Left lung (tissue), 10 donors: ENCODE measurements around the gene SPATA3. TPM values are rescaled to one million over a fixed set of nuclear protein-coding genes. Genes with fewer than 3 reads are reported as not detected.
A peak's percentile ranks its signal among the peaks of the same experiment; 100 is the strongest.

Experiments
- ATAC-seq: fragments of 200-7000 bp; cut with Tn5 transposase; one replicate; pipeline ENCODE4 v1.9.1; 2020; ENCODE audit warnings: moderate library complexity
- DNase-seq, 4 donors: peaks; one replicate each; pipeline ENCODE4 v3.0.0-alpha.2; 2013 to 2020
- H3K27ac ChIP-seq, 2 donors: fragments of 200-600 bp; sonication (generic) in 1 of 2; one replicate each; pipeline versions ENCODE4 v1.5.0 to v1.8.0; 2020 to 2021
- H3K27me3 ChIP-seq, 2 donors: fragments of 200-600 bp; sonication (generic) in 1 of 2; one replicate each; pipeline versions ENCODE4 v1.5.0 to v1.8.0; 2020 to 2021
- H3K36me3 ChIP-seq, 2 donors: fragments of 200-600 bp; sonication (generic) in 1 of 2; one replicate each; pipeline versions ENCODE4 v1.5.0 to v1.8.0; 2020 to 2021
- H3K4me1 ChIP-seq, 2 donors: fragments of 200-600 bp; one replicate each; pipeline ENCODE4 v1.8.0; 2021
- H3K4me3 ChIP-seq, 2 donors: fragments of 200-600 bp; sonication (generic) in 1 of 2; one replicate each; pipeline versions ENCODE4 v1.5.0 to v1.8.0; 2020 to 2021; ENCODE audit warnings: mild to moderate bottlenecking in 1 of 2
- H3K9me3 ChIP-seq, 2 donors: fragments of 200-600 bp; sonication (generic) in 1 of 2; one replicate each; pipeline versions ENCODE4 v1.5.0 to v1.8.0; 2020 to 2021
- intact Hi-C, 2 donors: fragments of 100-400 bp; cut with DNase I; formaldehyde crosslinking; loops; one replicate each; pipeline versions ENCODE4 v1.11.2 to v1.14.2; 2022
- polyA plus RNA-seq, 6 donors: library from polyadenylated mRNA; unstranded; fragments of 120-200 nt; gene quantifications; one replicate each; pipeline ENCODE4 v1.2.1, GENCODE V29; 2013; ENCODE audit not compliant: insufficient read length in 6 of 6
- total RNA-seq, 2 donors: library from RNA; stranded (reverse); fragmentation: NEBNext Ultra II Directional; extraction: Animal tissue kit (Norgen Biotek cat#: 25700); gene quantifications; one replicate each; pipeline ENCODE4 v1.2.1, GENCODE V29; 2021
- TF ChIP-seq, protein P1 (sequence below), 2 donors: fragments of 200-600 bp; sonication (generic) in 1 of 2; IDR thresholded peaks; one replicate each; pipeline versions ENCODE4 v1.5.0 to v1.8.0; 2021; ENCODE audit warnings: antibody characterized with exemption in 2 of 2
- donor health status: DM: no; HTN: yes; CAD: no.
- donor health status: DM: no; HTN: no; CAD: no.

The SPATA3 gene
- total and polyA plus RNA-seq, 8 donors = 0.16 TPM; not detected in 7

- ATAC-seq (peak; percentile 86), DNase-seq (peak; percentile 74 to 98 (median 85))
- Histone ChIP-seq H3K4me3 (peak overlapping the region; percentile 50 to 64), H3K4me1 (peaks cover 7 to 16% of the 10 kb centered on the region in 2 donors), H3K36me3 (no peaks in the 10 kb centered on the region), H3K27ac (peak overlapping the region in 1 of 2 donors; percentile 18), H3K27me3 (peaks cover 0 to 41% of the 10 kb centered on the region in 2 donors), H3K9me3 (no peaks in the 10 kb centered on the region)
- TF ChIP-seq, protein P1, sequence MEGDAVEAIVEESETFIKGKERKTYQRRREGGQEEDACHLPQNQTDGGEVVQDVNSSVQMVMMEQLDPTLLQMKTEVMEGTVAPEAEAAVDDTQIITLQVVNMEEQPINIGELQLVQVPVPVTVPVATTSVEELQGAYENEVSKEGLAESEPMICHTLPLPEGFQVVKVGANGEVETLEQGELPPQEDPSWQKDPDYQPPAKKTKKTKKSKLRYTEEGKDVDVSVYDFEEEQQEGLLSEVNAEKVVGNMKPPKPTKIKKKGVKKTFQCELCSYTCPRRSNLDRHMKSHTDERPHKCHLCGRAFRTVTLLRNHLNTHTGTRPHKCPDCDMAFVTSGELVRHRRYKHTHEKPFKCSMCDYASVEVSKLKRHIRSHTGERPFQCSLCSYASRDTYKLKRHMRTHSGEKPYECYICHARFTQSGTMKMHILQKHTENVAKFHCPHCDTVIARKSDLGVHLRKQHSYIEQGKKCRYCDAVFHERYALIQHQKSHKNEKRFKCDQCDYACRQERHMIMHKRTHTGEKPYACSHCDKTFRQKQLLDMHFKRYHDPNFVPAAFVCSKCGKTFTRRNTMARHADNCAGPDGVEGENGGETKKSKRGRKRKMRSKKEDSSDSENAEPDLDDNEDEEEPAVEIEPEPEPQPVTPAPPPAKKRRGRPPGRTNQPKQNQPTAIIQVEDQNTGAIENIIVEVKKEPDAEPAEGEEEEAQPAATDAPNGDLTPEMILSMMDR (IDR thresholded peaks at IDR 0.05) = peak; percentile 92 to 97
- intact Hi-C loops = no loop called here
Measured at GRCh38 chr2:231052494-231053451, 56.9 kb downstream of the SPATA3 start.

GRCh38 chr2:231053846-231054245, 57.9 kb downstream of the SPATA3 start:
- intact Hi-C loops = no loop called here
- Histone ChIP-seq H3K4me1 (peaks cover 12 to 27% of the 10 kb centered on the region in 2 donors), H3K27me3 (peaks cover 0 to 31% of the 10 kb centered on the region in 2 donors), H3K36me3 (no peaks in the 10 kb centered on the region), H3K9me3 (no peaks in the 10 kb centered on the region), H3K27ac (no peak overlapping the region), H3K4me3 (no peak overlapping the region)
- ATAC-seq (no peak), DNase-seq (no peak)
- TF ChIP-seq, protein P1 (IDR thresholded peaks at IDR 0.05) = no peak

DNA sequence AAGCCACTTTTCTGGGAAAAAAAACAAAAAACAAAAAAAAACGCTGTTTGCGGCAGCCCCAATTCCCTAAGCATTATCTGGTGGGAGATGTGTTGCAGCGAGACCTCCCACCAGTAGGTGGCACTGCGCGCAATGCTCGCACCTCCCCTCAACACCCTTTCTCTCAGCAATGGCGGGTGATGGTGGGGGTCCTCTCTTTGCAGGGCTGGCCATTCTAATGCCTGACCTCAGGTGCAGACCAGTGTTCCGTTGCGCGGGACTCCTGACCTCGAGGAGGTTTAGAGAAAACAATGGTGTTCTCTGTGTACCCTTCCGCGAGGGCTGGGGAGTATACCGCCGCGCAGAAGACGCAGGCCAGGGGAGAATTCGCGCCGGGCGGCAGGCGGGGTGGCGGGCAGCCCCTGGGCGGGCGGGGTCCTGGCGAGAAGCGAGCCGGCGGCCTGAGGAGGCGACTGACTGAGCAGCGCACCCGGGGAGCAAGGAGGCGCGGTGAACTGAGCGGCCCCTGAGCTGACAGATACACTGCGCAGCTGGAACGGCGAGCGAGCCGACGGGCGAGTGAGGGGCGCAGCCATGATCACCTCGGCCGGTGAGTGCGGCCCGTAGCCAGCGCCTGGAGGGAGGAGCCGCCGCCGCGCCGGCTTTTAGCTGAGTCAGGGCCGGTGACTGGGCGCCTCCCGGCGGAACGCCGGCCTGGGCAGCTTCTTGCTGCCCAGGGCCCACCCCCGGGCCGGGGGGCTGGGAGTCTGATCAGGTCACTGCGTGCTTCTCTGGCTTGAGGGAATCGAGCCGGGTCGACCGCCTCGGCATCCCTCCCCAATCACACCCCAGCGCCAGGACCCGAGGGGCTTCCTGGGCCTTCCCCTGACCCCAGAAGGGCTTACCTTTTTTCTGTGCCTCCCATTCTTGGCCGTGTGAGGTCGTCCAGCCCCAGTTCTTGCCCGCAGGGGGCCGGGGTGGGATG, 60.8 kb downstream of the SPATA3 start, which contains the start of gene PSMD1:
PSMD1 (plus strand) TSS at position 415 of the 964 bp plus-strand sequence; CDS start at position 574, 159 bp downstream.
- Histone ChIP-seq H3K9me3 (no peaks in the 10 kb centered on the region), H3K4me1 (peaks cover 12 to 47% of the 10 kb centered on the region in 2 donors), H3K27me3 (peaks cover 0 to 9% of the 10 kb centered on the region in 2 donors), H3K36me3 (peaks cover 0 to 6% of the 10 kb centered on the region in 2 donors), H3K27ac (peak within 1 kb of the TSS; percentile 95 to 97), H3K4me3 (peak within 1 kb of the TSS; percentile 93 to 100)
- intact Hi-C loops = no loop called here
- TF ChIP-seq, protein P1 (IDR thresholded peaks at IDR 0.05) = peak; percentile 93 to 97
- DNase-seq (peak; percentile 92 to 98 (median 95)), ATAC-seq (peak; percentile 95)

GRCh38 chr2:231057590-231057989, 61.7 kb downstream of the SPATA3 start:
- DNase-seq = no peak
- Histone ChIP-seq H3K27me3 (peaks cover 0 to under 1% of the 10 kb centered on the region in 2 donors), H3K36me3 (peaks cover 0 to 14% of the 10 kb centered on the region in 2 donors), H3K27ac (peak overlapping the region in 1 of 2 donors; percentile 97), H3K4me1 (peaks cover 8 to 41% of the 10 kb centered on the region in 2 donors), H3K4me3 (peak overlapping the region; percentile 93 to 100), H3K9me3 (no peaks in the 10 kb centered on the region)
- intact Hi-C loops = no loop called here
- ATAC-seq = no peak
- TF ChIP-seq, protein P1 (IDR thresholded peaks at IDR 0.05) = no peak

Other genes starting within 250 kb of the SPATA3 start
- 10 to 100 TPM; 32.0 to 60.7 TPM for gene ITM2C, start 131.2 kb upstream of the SPATA3 start, total RNA-seq
- gene ITM2C, start 131.2 kb upstream of the SPATA3 start, polyA plus RNA-seq = 100 to 1,000 TPM; 280 to 356 (median 289) TPM
- under 1 TPM in 1 of 2 donors, not detected in 1; 0.24 TPM for gene GPR55, start 70.9 kb upstream of the SPATA3 start, total RNA-seq
- gene GPR55, start 70.9 kb upstream of the SPATA3 start, polyA plus RNA-seq = under 1 TPM in 4 of 6 donors, not detected in 2; 0.06 to 0.14 (median 0.07) TPM
- 1 to 10 TPM in 1 of 2 donors, under 1 TPM in 1; 0.67 to 1.1 TPM for gene C2orf72, start 41.4 kb downstream of the SPATA3 start, total RNA-seq
- under 1 TPM; 0.21 to 0.83 (median 0.40) TPM for gene C2orf72, start 41.4 kb downstream of the SPATA3 start, polyA plus RNA-seq
- 100 to 1,000 TPM in 1 of 2 donors, 10 to 100 TPM in 1; 71.6 to 118 TPM for gene PSMD1, start 60.7 kb downstream of the SPATA3 start, total RNA-seq
- 10 to 100 TPM; 62.9 to 84.8 (median 75.9) TPM for gene PSMD1, start 60.7 kb downstream of the SPATA3 start, polyA plus RNA-seq
- gene HTR2B, start 128.9 kb downstream of the SPATA3 start, total RNA-seq = 1 to 10 TPM in 1 of 2 donors, under 1 TPM in 1; 0.94 to 1.1 TPM
- under 1 TPM; 0.31 to 0.52 (median 0.46) TPM for gene HTR2B, start 128.9 kb downstream of the SPATA3 start, polyA plus RNA-seq
- gene ARMC9, start 202.5 kb downstream of the SPATA3 start, total RNA-seq = 10 to 100 TPM; 35.8 to 40.6 TPM
- 10 to 100 TPM; 11.4 to 14.5 (median 12.7) TPM for gene ARMC9, start 202.5 kb downstream of the SPATA3 start, polyA plus RNA-seq